ENCODE measurements around the gene EXOC6B. TPM values are rescaled to one million over a fixed set of nuclear protein-coding genes. Genes with fewer than 3 reads are reported as not detected.

The EXOC6B gene
- total and polyA plus RNA-seq, 10 of the 15 experiments (the other 5 are each of a cell fraction or from before 2014, with no cell fraction given): 0.23 to 2.2 (median 1.2) TPM

GRCh38 chr2:72574886-72575285 is 250.9 kb downstream of the EXOC6B start:
- ChIA-PET RAD21 (ENCODE audit: unreplicated experiment) (no interaction called here), CTCF (no interaction called here), SMC1A (ENCODE audit: uncharacterized antibody, unreplicated experiment) (no interaction called here), POLR2A (no interaction called here)
- in situ Hi-C loops (cut with MboI) (no loop called here), intact Hi-C loops (cut with micrococcal nuclease; ENCODE audit: unreplicated experiment) (loop anchor here (5.0 kb wide), 3 partner anchors 172 to 1043 kb away; no protein-coding TSS in a partner anchor)
- no peak overlapping the region for H3K4me2 ChIP-seq (ENCODE audit: control insufficient read depth, insufficient read depth)
- no peak for ATAC-seq
- no peaks in the 10 kb centered on the region for H3K27me3 ChIP-seq (replicated peaks in 1 of 2; ENCODE audit: control insufficient read depth in 2 of 2, insufficient read depth in 2 of 2, low read length in 1 of 2)
- no peaks in the 10 kb centered on the region for H4K20me1 ChIP-seq (ENCODE audit: control insufficient read depth, insufficient read depth)
- no peaks in the 10 kb centered on the region for H3K36me3 ChIP-seq (ENCODE audit: control insufficient read depth in 2 of 2, insufficient read depth in 2 of 2, low read length in 1 of 2)
- no peak for DNase-seq (ENCODE audit: low read depth, low spot score)
- H2AFZ ChIP-seq (ENCODE audit: control insufficient read depth, low read depth, low read length): no peak overlapping the region
- no peak overlapping the region for H3K4me3 ChIP-seq
- no peak for FAIRE-seq
- no peak overlapping the region for H3K9ac ChIP-seq (ENCODE audit: control insufficient read depth, insufficient read depth, low read length)
- no peaks in the 10 kb centered on the region for H3K9me3 ChIP-seq (replicated peaks; ENCODE audit: control insufficient read depth, insufficient read depth, low read length)
- no peaks in the 10 kb centered on the region for H3K4me1 ChIP-seq (ENCODE audit: control insufficient read depth, insufficient read depth, low read length)
- no peak overlapping the region for H3K27ac ChIP-seq (ENCODE audit: control insufficient read depth, insufficient read depth)
- H3K79me2 ChIP-seq (ENCODE audit: control insufficient read depth, insufficient read depth, low read length): no peaks in the 10 kb centered on the region
- 79% methylated on average over 3 of the region's 3 CpGs for WGBS (ENCODE audit: insufficient coverage, insufficient replicate concordance, low lambda C conversion rate, missing lambda C conversion rate)
- TF ChIP-seq POU2F2 (IDR thresholded peaks at IDR 0.05; ENCODE audit: borderline replicate concordance, low read depth, low read length) (no peak), SPI1 (IDR thresholded peaks at IDR 0.05; ENCODE audit: borderline replicate concordance, insufficient read depth, low read depth, low read length) (no peak), IKZF1 (conservative IDR thresholded peaks at IDR 0.05) (no peak), ZBTB40 (IDR thresholded peaks at IDR 0.05; ENCODE audit: borderline replicate concordance) (no peak), USF2 (IDR thresholded peaks at IDR 0.05; ENCODE audit: borderline replicate concordance, low read depth, low read length) (no peak), RCOR1 (conservative IDR thresholded peaks at IDR 0.05; ENCODE audit: low read depth, low read length) (no peak), EGR1 (IDR thresholded peaks at IDR 0.05; ENCODE audit: borderline replicate concordance in 1 of 2, low read depth in 2 of 2, low read length in 2 of 2) (no peak), BHLHE40 (IDR thresholded peaks at IDR 0.05; ENCODE audit: borderline replicate concordance in 1 of 2, low read depth in 2 of 2, low read length in 1 of 2) (no peak), SIX5 (IDR thresholded peaks at IDR 0.05; ENCODE audit: low read depth, low read length, severe bottlenecking) (no peak), ZBED1 (IDR thresholded peaks at IDR 0.05; ENCODE audit: borderline replicate concordance) (no peak), TCF7 (IDR thresholded peaks at IDR 0.05; ENCODE audit: borderline replicate concordance) (no peak), FOXK2 (IDR thresholded peaks at IDR 0.05) (no peak), PAX8 (IDR thresholded peaks at IDR 0.05) (no peak)
- BruUV-seq (replicated peaks): no TSS peak

Data from GM12878 (cell line).